GM12801 (cell line): ENCODE measurements around the gene AUTS2.

Experiments used
- CTCF ChIP-seq: IDR thresholded peaks from one replicate; pipeline ENCODE4 v1.5.1; 2011; ENCODE audit warnings: control low read depth; ENCODE audit not compliant: insufficient read length; ENCODE audit errors: extremely low read depth

Gene AUTS2

GRCh38 chr7:70472601-70473237 lies 874.4 kb downstream of the AUTS2 start:
- TF ChIP-seq CTCF: no peak

GRCh38 chr7:70474639-70475234 lies 876.5 kb downstream of the AUTS2 start:
- no peak for TF ChIP-seq CTCF

GRCh38 chr7:70477036-70478010 lies 879.0 kb downstream of the AUTS2 start:
- TF ChIP-seq CTCF: no peak

GRCh38 chr7:70479153-70480021 lies 881.1 kb downstream of the AUTS2 start:
- no peak for TF ChIP-seq CTCF

- TF ChIP-seq CTCF: no peak
Measured at GRCh38 chr7:70480927-70481569, 882.8 kb downstream of the AUTS2 start.

- no peak for TF ChIP-seq CTCF
Measured at GRCh38 chr7:70481570-70482123, 883.4 kb downstream of the AUTS2 start.
